Subcutaneous abdominal adipose tissue (tissue), 5 donors: ENCODE measurements around the gene IL19.
"Not testable (repeated sequence)": the region's sequence is repeated elsewhere in the genome, so short reads cannot be mapped to it uniquely, and the experiment has no call there.

Experiments
- H3K27ac ChIP-seq: one replicate; pipeline ENCODE4 v1.7.0; 2013; ENCODE audit warnings: low read depth, mild to moderate bottlenecking, inconsistent platforms, low read length, moderate library complexity
- H3K27me3 ChIP-seq, 5 donors: one replicate each; pipeline ENCODE4 v1.7.0; 2013; ENCODE audit warnings: low read length in 5 of 5, inconsistent platforms in 1 of 5; ENCODE audit not compliant: control insufficient read depth in 5 of 5, insufficient read depth in 4 of 5
- H3K36me3 ChIP-seq, 5 donors: one replicate each; pipeline ENCODE4 v1.7.0; 2013; ENCODE audit warnings: low read length in 5 of 5; ENCODE audit not compliant: control insufficient read depth in 5 of 5, insufficient read depth in 5 of 5
- H3K4me1 ChIP-seq, 5 donors: one replicate each; pipeline ENCODE4 v1.7.0; 2013; ENCODE audit warnings: low read length in 5 of 5, mild to moderate bottlenecking in 3 of 5, moderate library complexity in 1 of 5; ENCODE audit not compliant: control insufficient read depth in 5 of 5, insufficient read depth in 5 of 5
- H3K4me3 ChIP-seq, 5 donors: one replicate each; pipeline ENCODE4 v1.7.0; 2013; ENCODE audit warnings: low read length in 5 of 5, low read depth in 1 of 5
- H3K9ac ChIP-seq, 5 donors: one replicate each; pipeline ENCODE4 v1.7.0; 2013; ENCODE audit warnings: low read length in 5 of 5, mild to moderate bottlenecking in 4 of 5, moderate library complexity in 3 of 5
- H3K9me3 ChIP-seq, 5 donors: one replicate each; pipeline ENCODE4 v1.7.0; 2013; ENCODE audit warnings: low read length in 5 of 5; ENCODE audit not compliant: control insufficient read depth in 5 of 5
- donor health status: healthy.
- donor health status: healthy.
- donor health status: healthy.
- donor health status: healthy.
- donor health status: healthy.

Gene IL19

GRCh38 chr1:206757524-206758266, 12.9 kb upstream of the IL19 start:
- no peak overlapping the region for H3K9ac ChIP-seq

GRCh38 chr1:206760590-206760989, 10.0 kb upstream of the IL19 start:
- Histone ChIP-seq H3K9ac (no peak overlapping the region), H3K9me3 (peaks cover 0 to 2% (median 0%) of the 10 kb centered on the region in 5 donors), H3K27me3 (no peaks in the 10 kb centered on the region), H3K36me3 (no peaks in the 10 kb centered on the region), H3K4me1 (peaks cover 0 to under 1% (median 0%) of the 10 kb centered on the region in 5 donors), H3K4me3 (no peak overlapping the region), H3K27ac (no peak overlapping the region)

More at GRCh38 chr1:206757524-206758266, 12.9 kb upstream of the IL19 start:
- Histone ChIP-seq H3K27me3 (no peaks in the 10 kb centered on the region), H3K9me3 (no peaks in the 10 kb centered on the region), H3K27ac (no peak overlapping the region), H3K36me3 (no peaks in the 10 kb centered on the region), H3K4me3 (no peak overlapping the region), H3K4me1 (no peaks in the 10 kb centered on the region)

- peaks cover 0 to 5% (median 0%) of the 10 kb centered on the region in 5 donors for H3K4me1 ChIP-seq
- H3K27ac ChIP-seq, result no peak overlapping the region
- no peaks in the 10 kb centered on the region for H3K27me3 ChIP-seq
- peaks cover 0 to 2% (median 0%) of the 10 kb centered on the region in 5 donors for H3K9me3 ChIP-seq
- no peak overlapping the region for H3K4me3 ChIP-seq
- H3K36me3 ChIP-seq, result no peaks in the 10 kb centered on the region
- no peak overlapping the region for H3K9ac ChIP-seq
Measured at GRCh38 chr1:206761159-206761768, 9.3 kb upstream of the IL19 start.

GRCh38 chr1:206762741-206763364, 7.7 kb upstream of the IL19 start:
- H3K27ac ChIP-seq, H3K27me3 ChIP-seq, H3K9ac ChIP-seq, H3K36me3 ChIP-seq, H3K9me3 ChIP-seq, H3K4me3 ChIP-seq: not testable (repeated sequence)
- H3K4me1 ChIP-seq, result peaks cover 0 to 11% (median 0%) of the 10 kb centered on the region in 5 donors

GRCh38 chr1:206765771-206766170, 4.8 kb upstream of the IL19 start:
- not testable (repeated sequence) for H3K27me3 ChIP-seq, H3K36me3 ChIP-seq, H3K9me3 ChIP-seq, H3K4me3 ChIP-seq, H3K9ac ChIP-seq, H3K27ac ChIP-seq
- peaks cover 0 to 25% (median 0%) of the 10 kb centered on the region in 5 donors for H3K4me1 ChIP-seq

- Histone ChIP-seq H3K36me3 (no peaks in the 10 kb centered on the region), H3K4me3 (no peak overlapping the region), H3K27ac (no peak overlapping the region), H3K9ac (no peak overlapping the region), H3K4me1 (peaks cover 0 to 27% (median 0%) of the 10 kb centered on the region in 5 donors), H3K27me3 (no peaks in the 10 kb centered on the region), H3K9me3 (peaks cover 0 to 2% (median 0%) of the 10 kb centered on the region in 5 donors)
Measured at GRCh38 chr1:206766251-206766856, 4.2 kb upstream of the IL19 start.

GRCh38 chr1:206768472-206769303, 1.9 kb upstream of the IL19 start:
- Histone ChIP-seq H3K27me3 (peaks cover 0 to 3% (median 0%) of the 10 kb centered on the region in 5 donors), H3K9ac (no peak overlapping the region), H3K4me1 (peaks cover 0 to 47% (median 7%) of the 10 kb centered on the region in 5 donors), H3K36me3 (no peaks in the 10 kb centered on the region), H3K4me3 (peak overlapping the region in 1 of 5 donors; percentile 57), H3K9me3 (peaks cover 0 to 2% (median 0%) of the 10 kb centered on the region in 5 donors), H3K27ac (no peak overlapping the region)

GRCh38 chr1:206769304-206769731, 1.3 kb upstream of the IL19 start:
- peak overlapping the region in 3 of 5 donors; percentile 4 to 57 (median 24) for H3K4me3 ChIP-seq
- no peak overlapping the region for H3K27ac ChIP-seq

GRCh38 chr1:206771338-206771692, 742 bp downstream of the IL19 start:
- no peaks in the 10 kb centered on the region for H3K9me3 ChIP-seq
- H3K4me3 ChIP-seq, result no peak overlapping the region

More at GRCh38 chr1:206769304-206769731, 1.3 kb upstream of the IL19 start:
- H3K4me1 ChIP-seq, result peaks cover 0 to 53% (median 7%) of the 10 kb centered on the region in 5 donors
- no peak overlapping the region for H3K9ac ChIP-seq
- H3K36me3 ChIP-seq, result no peaks in the 10 kb centered on the region
- peaks cover 0 to 8% (median 0%) of the 10 kb centered on the region in 5 donors for H3K27me3 ChIP-seq
- peaks cover 0 to 2% (median 0%) of the 10 kb centered on the region in 5 donors for H3K9me3 ChIP-seq

More at GRCh38 chr1:206771338-206771692, 742 bp downstream of the IL19 start:
- Histone ChIP-seq H3K27ac (no peak overlapping the region), H3K36me3 (no peaks in the 10 kb centered on the region), H3K4me1 (peaks cover 0 to 52% (median 7%) of the 10 kb centered on the region in 5 donors), H3K27me3 (peaks cover 0 to 11% (median 0%) of the 10 kb centered on the region in 5 donors), H3K9ac (no peak overlapping the region)
